GM19023 (cell line): ENCODE measurements around the gene ACAP1.
"Not testable (repeated sequence)": the region's sequence is repeated elsewhere in the genome, so short reads cannot be mapped to it uniquely, and the experiment has no call there.

Experiments used
- ATAC-seq: cut with Tn5 transposase; IDR thresholded peaks from one replicate; pipeline ENCODE4 v1.9.1; 2021; ENCODE audit warnings: mild to moderate bottlenecking, moderate library complexity; ENCODE audit not compliant: unreplicated experiment

Gene ACAP1

GRCh38 chr17:7328840-7329373 is 7.4 kb upstream of the ACAP1 start, which contains the start of gene NEURL4:
NEURL4 (minus strand) TSS chr17:7329335; CDS start chr17:7329312, 23 bp downstream.
- peak; percentile 5 for ATAC-seq

DNA sequence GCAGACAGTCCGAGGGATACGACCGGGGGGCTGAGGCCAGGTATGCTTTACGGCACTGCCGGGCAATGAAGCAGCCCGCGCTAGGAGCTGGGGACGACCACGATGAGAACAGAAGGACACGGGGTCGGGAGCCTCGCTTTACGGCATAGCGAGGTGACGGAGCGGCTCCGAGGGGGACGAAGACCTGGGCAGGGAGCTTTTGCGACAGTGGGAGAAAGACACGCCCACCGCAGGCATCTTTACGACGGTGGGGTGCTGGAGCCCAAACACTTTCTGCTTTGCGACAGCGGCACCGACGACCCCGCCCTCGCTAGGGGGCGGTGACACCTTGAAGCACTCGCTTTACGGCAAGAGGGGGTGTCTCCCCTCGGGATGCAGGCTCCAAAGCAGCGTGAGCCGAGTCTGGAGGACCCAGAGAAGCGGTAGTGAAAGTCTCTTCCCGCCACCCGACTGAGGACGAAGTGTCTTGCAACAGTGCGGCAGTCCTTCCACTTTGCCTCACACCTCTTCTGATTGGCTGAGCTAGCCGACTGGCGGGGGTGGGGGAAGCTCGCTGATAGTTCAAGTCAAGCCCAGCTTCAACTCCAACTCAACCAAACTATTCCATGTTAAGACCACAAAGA is 6.8 kb upstream of the ACAP1 start:
- ATAC-seq: peak; percentile 51

GRCh38 chr17:7329997-7330637 is 6.2 kb upstream of the ACAP1 start:
- ATAC-seq: peak; percentile 52

DNA sequence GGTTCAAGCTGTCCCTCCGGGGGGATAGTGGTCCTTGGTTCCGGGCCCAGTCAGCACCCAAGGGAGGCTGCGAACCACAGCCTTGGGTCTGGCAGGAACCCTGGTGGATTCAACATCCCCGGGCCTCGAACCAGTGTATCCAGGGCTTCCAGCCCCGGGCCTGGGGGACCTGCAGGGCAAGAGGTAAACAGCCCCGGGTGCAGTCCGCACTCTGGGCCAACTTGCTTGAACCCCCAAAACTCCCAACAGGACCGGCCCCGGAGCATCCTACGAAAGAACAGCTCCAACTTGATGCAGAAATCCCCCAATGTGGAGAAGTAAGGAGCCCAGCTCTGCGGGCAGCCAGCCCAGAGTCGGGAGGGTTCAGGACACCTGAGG is 5.7 kb upstream of the ACAP1 start:
- no peak for ATAC-seq

GRCh38 chr17:7332111-7332510 is 4.2 kb upstream of the ACAP1 start:
- ATAC-seq: no peak

DNA sequence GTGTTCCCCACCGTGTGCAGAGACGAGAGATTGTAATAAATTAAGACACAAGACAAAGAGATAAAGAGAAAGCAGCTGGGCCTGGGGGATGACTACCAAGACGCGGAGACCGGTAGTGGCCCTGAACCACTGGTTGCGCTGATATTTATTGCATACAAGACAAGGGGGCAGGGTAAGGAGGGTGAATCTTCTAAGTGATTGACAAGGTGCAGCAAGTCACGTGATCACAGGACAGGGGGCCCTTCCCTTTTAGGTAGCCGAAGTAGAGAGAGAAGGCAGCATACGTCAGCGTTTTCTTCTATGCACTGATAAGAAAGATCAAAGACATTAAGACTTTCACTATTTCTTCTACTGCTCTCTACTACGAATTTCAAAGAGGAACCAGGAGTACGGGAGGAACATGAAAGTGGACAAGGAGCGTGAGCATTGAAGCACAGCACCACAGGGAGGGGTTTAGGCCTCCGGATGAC is 3.7 kb upstream of the ACAP1 start:
- not testable (repeated sequence) for ATAC-seq

DNA sequence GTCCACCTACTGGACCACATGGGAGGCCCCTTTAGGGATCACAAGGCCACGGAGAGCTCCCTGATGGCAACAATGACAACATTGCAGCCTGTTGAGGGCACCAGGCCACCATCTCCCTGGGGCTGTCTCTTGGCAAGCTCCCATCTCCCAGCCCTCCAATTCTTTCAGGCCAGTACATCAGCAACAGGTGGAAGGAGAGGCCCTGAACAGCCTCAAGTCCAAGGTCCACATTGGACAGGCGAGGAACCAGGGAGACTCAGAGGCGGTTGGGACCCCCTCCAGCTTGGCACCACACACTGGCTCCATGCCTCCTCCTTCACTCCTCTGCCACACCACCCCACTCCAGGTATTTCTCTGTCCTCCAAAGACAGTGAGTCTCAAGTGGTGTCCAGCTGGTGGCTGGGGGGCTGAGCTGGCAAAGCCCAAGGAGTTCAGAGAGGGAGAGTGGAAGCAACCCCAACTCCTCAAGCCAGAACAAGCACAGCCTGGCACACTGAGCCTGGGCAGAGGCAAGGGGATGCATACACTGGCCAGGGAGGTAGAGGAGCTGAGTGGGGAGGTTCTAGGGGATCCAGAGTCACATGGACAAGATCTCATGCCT is 1.3 kb upstream of the ACAP1 start:
- ATAC-seq: no peak

DNA sequence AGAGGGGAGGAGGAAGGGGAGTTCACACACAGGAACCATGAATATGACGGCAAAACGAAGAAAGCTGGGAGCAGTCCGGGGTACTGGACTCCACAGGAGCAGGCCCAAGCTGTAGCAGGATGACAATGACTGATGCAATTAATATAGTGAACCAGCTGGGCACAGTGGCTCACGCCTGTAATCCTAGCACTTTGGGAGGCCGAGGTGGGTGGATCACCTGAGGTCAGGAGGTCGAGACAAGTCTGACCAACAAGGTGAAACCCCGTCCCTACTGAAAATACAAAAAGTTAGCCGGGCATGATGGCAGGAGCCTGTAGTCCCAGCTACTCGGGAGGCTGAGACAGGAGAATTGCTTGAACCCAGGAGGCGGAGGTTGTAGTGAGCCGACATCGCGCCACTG is 564 bp upstream of the ACAP1 start:
- not testable (repeated sequence) for ATAC-seq

DNA sequence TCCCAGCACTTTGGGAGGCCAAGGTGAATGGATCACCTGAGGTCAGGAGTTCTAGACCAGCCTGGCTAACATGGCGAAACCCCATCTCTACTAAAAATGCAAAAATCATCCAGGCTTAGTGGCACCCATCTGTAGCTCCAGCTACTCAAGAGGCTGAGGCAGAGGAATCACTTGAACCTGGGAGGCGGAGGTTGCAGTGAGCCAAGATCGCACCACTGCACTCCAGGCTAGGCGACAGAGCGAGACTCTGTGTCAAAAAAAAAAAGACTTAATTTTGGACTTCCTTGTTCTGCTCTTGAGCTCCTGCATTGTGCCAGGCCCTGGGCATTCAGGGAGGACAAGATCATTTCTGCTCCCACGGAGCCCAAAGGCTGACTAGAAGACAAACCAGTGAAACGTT is 1.3 kb downstream of the ACAP1 start:
- ATAC-seq: not testable (repeated sequence)

GRCh38 chr17:7340179-7340578 is 3.9 kb downstream of the ACAP1 start:
- ATAC-seq: no peak

GRCh38 chr17:7341842-7342241 is 5.5 kb downstream of the ACAP1 start:
- no peak for ATAC-seq

DNA sequence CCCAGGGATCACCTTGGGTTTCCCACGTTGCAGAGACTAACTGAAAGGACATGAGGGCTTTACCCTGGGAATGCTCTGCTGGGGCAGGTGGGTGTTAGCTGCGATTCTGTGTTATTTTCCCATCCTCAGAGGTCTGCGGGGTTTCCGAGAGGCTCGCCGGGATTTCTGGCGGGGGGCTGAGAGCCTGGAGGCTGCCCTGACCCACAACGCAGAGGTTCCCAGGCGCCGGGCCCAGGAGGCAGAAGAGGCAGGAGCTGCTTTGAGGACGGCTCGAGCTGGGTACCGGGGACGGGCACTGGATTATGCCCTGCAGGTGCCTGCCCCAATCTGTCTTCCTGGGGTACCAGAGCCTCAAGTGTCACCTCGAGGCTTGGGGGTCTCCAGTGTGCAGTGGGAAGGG is 6.9 kb downstream of the ACAP1 start:
- no peak for ATAC-seq

GRCh38 chr17:7346761-7347614 is 10.7 kb downstream of the ACAP1 start:
- no peak for ATAC-seq

- ATAC-seq: no peak
These were observed 11.5 kb downstream of the ACAP1 start for GRCh38 chr17:7347630-7348477.

- no peak for ATAC-seq
These were observed 12.3 kb downstream of the ACAP1 start for GRCh38 chr17:7348478-7349242.

DNA sequence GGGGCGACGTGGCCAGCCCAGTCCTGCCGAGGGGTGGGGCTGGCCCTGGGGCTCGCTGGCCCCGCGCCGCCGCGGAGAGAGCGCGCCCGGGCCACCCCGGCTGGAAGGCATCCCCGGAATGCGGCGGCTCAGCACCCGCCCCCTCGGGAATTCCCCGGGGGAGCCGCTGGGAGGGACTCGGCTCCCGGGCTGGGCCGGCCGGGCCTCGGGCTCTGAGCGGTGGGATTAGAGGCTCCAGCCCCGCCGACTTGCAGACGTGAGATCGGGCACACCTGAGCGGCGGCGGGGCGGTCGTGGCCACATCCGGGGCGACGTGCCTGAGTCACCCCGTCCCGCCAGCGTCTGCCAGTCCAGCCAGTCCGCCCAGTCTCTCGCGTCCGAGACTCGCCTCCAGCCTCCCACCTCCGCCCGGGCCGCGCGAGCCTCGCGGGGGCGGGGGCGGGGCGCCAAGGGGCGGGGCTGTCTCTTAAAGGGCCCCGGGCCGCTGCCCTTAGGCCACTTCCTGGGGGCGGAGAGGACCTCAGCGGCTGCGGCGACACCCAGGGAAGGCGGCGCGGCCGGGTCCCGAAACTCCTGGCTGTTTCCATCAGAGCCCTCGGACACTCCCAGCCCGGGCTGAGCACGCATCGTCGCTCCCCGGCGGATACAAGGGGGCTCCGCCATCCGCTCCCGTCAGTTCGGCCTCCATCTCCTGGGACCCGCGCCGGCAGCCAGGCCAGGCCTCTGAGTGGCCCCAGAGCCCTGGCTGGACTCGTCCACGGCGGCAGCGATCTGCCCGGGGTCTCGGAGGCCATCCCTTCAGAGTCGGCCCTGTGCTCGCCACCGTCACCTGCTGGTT is 15.6 kb downstream of the ACAP1 start, which contains the start of gene KCTD11:
Gene KCTD11, plus strand, starts transcription at position 498 of the 838 bp plus-strand sequence.
- ATAC-seq: peak; percentile 65

DNA sequence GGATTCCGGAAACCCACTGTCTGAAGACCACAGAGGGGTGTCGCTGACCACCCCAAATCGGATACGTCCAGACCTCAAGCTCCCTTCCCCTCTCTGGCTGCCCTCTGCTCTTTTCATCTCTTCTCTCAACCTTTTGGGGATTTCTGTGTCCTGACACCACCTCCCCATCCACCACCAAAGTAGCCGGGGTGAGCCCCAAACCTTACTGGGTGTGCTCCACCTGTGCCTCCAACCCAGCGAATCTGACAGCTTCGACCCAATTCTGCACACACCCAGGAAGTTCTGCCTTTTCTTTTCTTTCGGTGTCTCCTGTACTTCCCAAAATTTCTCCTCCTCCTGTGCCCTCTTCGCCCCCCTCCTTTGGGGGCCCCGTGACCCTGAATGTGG is 16.2 kb downstream of the ACAP1 start:
- no peak for ATAC-seq

DNA sequence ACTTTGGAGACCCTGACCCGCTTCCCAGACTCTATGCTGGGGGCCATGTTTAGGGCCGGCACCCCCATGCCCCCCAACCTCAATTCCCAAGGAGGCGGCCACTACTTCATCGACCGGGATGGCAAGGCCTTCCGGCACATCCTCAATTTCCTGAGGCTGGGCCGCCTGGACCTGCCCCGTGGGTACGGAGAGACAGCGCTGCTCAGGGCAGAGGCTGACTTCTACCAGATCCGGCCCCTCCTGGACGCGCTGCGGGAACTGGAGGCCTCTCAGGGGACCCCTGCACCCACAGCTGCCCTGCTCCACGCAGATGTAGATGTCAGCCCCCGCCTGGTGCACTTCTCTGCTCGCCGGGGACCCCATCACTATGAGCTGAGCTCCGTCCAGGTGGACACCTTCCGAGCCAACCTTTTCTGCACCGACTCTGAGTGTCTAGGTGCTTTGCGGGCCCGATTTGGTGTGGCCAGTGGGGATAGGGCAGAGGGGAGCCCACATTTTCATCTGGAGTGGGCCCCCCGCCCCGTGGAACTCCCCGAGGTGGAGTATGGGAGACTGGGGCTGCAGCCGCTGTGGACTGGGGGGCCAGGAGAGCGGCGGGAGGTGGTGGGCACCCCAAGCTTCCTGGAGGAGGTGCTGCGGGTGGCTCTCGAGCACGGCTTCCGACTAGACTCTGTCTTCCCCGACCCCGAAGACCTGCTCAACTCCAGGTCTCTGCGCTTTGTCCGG is 16.7 kb downstream of the ACAP1 start:
- no peak for ATAC-seq
